Myocyte (in vitro differentiated cells): ENCODE results near the gene NOX4. TPM values are rescaled to one million over a fixed set of nuclear protein-coding genes. Genes with fewer than 3 reads are reported as not detected.
A peak's percentile ranks its signal among the peaks of the same experiment; 100 is the strongest.
"Not testable (repeated sequence)": the region's sequence is repeated elsewhere in the genome, so short reads cannot be mapped to it uniquely, and the experiment has no call there.

ENCODE experiments used
- DNase-seq: peaks from one replicate; pipeline ENCODE4 v3.0.0-alpha.2; 2012; ENCODE audit warnings: low read depth
- total RNA-seq: library from RNA; depleted of rRNA; stranded (reverse); fragments of >200 nt; gene quantifications from 2 replicates; pipeline ENCODE4 v1.2.3, GENCODE V29; 2014

Gene NOX4
- total RNA-seq, 1 donor from 2014 or later = not detected

DNA sequence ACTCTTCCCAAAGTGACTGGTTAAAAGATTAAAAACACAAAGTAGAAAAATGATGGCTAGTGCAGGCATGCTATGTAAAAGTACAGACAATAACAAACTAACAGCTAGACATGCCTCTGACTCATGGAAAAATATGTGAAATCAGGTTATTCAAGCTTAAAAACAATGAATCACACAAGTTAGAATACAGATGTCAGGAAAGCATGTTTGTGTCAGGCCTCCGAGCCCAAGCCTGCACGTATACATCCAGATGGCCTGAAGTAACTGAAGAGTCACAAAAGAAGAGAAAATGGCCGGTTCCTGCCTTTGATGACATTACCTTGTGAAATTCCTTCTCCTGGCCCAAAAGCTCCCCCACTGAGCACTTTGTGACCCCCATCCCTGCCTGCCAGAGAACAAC, 110.1 kb downstream of the NOX4 start:
- DNase-seq = peak; percentile 34

DNA sequence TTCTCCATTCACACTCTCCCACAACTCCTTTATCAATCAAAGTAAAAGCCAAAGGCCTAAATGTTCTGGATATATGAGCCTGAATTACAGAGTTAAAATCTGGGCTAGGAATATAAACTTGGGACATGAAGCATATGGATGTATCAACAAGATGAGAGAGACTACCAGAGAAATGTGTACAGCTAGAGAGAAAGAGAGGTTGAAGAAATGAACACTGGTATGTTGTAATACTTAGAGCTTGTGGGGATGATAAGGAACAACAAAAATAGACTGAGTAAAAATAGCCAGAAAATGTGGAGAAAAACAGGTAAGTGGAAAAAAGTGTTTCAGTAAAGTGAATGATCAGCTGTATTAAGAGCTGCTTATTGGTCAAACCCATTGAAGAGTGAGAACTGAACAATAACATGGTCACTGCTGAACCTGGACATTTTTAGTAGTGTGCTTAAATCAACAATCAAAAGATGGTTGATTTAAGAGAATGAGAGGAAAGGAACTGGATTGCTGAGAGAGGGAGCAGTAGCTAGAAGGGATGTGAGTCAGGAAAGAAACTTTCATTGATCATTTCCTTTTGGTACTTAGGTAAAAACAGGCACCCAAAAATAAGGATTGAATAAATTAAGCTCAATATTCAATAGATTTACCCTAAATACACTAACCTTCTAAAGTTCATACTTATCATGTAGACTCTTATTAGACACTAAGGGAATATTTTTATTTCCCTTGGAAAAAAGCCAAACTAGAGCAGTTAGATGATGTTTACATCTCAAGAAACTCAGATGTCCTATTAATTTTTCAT, 111.0 kb downstream of the NOX4 start:
- DNase-seq = not testable (repeated sequence)

DNA sequence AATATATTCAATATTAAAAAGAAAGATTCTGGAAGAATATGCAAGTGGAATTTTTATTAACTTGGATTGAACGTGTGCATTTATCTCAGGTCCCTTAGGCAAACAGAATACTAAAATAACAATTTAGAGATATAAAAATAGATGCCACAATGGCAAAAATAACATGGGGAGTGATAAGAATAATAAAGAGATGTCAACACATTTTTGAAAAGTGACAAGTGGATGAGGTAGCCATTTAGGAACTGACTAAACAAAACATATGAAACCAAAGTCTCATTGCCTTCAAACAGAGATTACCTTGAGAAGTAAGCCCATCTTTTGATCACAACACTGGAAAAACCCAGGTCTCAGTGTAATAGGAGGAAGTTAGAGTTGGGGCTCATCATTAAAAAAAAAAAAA, 112.2 kb downstream of the NOX4 start:
- not testable (repeated sequence) for DNase-seq

DNA sequence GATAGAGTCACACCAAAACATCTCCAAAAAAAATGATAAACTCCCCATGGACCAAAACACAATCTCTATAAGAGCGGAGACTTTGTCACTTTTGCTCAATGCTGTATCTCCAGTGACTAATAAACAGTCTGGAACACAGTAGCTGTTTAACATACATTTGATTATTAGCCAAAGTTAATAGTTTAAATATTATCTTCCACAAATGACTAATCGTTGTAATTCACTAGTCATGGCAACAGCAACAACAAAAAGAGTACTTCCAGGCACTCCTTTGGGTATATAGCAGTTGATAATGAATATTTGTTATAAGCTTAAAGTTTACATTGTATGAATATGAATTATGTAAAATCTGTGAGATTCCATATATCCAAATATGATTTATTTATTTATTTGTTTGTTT, 121.8 kb downstream of the NOX4 start:
- DNase-seq = not testable (repeated sequence)

DNA sequence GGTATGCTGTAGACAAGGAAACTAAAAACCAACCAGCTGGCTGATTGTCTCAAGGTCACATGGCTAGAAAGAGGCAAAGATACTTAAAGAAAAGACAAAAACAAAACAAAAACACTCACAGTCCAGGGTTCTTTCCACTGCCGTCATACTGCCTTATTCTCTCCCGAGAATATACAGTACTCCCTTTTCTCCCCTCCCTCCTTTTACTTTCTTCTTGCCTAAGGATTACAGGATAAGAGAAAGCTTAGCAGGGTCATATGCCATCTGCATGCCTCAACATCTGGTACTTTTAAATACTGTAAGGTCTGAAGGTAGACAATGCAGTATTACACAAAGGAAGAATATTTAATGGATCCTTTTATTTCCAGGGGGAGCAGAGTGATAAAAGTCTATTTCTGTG, 126.3 kb downstream of the NOX4 start:
- not testable (repeated sequence) for DNase-seq

DNA sequence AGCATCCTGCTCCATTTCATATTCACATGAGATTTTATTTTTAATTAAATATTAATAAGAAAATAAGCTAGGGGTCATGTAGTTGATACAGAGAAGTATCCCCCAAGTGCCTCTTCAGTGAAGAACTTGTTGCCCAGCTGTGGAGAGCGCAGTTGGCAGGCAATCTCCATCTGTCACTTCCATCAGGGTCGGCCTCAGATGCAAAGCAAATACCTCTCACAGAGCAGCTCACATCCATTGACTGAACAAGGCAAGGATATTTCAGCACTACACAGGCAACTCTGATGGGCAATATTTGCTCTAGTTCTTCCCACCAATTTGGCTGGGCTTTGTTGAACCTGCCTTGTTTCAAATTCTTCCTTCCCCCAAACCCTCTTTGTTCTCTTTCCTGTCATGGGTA, 129.4 kb downstream of the NOX4 start:
- DNase-seq = no peak

DNA sequence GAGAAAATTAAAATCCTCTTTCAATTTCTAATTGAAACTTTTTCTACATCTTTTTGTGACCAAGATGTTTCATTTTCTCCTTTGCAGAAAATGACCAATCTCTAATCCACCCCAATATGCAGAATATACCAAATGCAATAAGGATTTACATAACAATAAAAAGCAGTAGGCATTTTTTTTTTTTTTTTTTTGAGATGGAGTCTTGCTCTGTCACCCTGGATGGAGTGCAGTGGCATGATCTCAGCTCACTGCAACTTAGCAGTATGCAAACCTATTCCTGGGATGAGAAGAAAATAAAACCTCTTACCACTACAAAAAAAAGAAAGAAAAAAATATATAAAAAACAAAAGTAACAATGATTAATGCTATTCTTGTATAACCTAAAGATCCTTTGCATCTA, 132.0 kb downstream of the NOX4 start:
- not testable (repeated sequence) for DNase-seq

DNA sequence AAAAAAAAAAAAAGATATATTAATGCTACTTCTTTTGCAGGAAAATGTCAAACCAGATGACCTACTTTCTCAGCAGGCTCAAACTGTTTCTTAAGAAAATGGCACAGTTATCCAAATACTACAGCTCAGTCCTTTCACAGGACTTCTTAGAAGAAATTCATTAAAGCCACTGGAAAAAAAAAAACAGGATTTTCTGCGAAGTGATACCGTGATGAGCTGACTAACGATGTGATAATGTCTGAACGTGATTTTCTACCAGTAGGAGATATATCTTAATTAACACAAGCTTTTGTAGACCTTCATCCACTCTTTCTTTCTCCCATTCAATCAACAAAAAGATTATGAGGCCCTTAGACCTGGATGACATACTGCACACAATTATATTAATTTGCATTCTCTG, 132.4 kb downstream of the NOX4 start:
- no peak for DNase-seq

DNA sequence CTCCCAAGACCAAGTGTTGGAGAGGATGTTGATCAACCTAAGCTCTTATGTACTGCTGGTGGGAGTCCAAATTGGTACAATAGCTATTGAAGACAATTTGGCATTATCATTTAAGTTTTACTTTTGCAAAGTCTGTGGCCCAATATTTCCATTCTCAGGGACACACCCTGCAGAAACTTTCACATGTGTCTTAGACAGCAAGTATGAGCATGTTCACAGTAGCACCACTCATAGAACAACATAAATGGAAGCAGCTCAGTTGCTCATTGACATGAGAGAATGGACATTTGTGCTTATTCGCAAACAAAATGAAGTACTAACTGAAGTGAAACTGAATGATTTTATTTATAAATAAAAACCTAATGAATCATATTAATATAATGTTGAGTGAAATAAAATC, 135.5 kb downstream of the NOX4 start:
- no peak for DNase-seq

DNA sequence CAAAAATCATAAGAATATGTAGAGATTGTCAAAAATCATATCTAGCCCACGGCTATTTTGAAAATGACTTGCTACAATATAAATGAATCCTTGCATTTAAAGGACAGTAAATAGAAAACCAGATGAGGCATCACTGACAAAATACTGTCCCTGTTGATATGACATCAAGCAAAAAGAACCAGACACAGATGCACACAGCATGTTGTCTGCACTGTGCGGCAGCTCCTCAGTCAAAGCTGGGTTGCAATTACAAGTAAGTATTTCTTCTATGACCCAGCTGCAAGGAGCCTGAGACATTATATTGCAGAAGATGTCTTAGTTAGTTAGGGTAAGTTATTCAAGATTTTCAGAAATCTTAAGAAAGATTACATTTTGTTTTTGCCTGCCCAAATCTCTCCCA, 136.7 kb downstream of the NOX4 start:
- not testable (repeated sequence) for DNase-seq

DNA sequence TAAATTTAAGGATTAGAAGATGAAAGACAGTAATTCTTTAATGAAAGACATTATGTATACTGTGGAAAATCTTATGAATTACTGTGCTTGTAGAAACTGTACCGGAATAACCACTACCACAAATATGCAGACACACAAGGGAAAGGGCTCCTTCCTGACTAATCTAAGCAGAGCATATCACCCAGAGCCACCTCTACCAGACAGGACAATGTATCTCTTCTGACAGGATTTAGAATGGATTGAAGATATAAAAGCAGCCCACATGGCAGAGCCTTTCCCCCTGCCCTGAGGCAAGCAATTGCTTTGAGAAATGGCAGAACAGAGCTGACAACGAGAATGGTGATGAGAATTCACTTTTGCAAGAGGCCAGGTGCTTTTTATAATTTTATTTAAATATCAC, 144.1 kb downstream of the NOX4 start:
- DNase-seq = no peak

DNA sequence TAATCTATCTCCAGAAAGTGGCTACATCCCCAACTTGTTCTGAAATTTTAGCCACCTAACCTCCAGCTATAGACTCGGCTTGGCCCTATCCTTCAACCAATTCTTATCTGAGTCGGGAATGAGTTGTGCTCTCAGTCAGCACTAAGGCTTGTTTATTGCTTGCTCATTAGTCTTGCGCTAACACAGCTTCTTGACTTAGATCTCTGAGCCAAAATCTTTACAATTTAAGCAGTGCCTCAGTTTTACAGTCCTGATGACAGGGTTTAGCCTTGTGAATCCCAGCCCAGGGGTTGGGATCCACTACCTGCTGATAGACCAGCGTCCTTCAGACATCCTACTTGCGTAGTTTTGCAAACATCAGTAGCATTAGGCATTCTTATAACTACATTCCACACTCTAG, 144.6 kb downstream of the NOX4 start:
- DNase-seq = no peak

DNA sequence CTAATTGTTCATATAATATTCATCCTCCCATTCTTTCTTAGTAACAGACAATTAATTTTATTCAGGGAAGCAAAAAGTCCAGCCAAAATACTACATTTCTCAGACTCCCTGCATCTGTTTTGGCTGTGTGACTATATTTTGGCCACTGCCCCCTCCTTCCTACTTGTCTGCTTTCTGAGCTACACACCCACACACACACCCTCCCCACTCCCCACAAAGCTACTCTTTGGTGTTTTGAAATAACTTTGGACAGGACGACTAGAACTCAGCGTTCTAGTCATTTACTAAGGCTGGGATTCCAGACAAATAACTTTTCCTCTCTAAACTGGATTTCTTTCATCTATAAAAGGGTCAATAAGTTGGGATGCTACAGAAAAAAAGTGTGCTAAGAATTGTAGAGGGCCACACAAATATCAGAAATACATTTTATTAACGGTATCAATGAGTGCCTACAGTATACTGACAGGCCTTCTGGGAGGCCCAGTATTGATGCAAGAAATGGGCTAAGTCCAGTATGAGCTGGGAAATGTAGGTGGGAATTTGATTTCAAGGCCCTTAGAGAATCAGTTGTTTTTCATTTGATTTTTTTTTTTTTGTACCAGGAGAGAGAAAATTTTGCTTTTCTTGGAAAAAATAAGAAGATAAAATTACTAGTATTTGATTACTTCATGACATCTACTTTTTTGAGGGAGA, 148.1 kb downstream of the NOX4 start:
- DNase-seq = not testable (repeated sequence)

DNA sequence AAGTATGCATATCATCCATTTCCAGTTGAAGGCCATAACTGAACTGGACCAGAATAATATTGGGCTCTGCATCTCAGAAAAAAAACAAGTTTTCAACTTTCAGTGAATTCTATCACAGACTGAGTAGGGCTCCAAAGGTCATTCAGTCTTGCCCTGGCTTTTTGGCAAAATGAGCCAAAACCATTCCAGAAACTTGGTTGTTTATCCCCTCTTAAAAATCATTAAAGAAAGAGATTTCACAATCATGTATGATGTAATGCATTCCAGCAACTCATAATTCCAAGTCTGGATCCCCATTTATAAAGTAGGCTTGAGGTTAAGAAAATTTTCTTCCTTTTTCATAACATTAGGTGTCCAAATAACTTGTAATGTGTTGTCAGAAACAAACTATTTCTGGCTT, 150.7 kb downstream of the NOX4 start:
- not testable (repeated sequence) for DNase-seq

DNA sequence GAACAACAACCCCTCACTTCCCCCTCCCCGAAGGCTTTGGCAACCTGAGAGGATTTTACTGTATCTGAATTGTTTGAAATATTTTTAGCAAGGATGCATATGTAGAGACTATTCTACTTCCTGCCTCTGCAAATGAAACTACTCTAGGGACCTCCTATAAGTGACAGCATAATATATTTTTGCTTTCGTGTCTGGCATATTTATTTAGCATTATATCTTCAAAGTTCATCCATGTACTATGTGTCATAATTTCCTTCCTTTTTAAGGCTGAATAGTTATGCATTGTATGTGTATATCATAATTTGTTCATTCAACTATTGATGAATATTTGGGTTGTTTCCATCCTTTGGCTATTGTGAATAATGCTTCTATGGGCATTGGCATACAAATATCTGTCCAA, 153.1 kb downstream of the NOX4 start:
- DNase-seq = not testable (repeated sequence)

DNA sequence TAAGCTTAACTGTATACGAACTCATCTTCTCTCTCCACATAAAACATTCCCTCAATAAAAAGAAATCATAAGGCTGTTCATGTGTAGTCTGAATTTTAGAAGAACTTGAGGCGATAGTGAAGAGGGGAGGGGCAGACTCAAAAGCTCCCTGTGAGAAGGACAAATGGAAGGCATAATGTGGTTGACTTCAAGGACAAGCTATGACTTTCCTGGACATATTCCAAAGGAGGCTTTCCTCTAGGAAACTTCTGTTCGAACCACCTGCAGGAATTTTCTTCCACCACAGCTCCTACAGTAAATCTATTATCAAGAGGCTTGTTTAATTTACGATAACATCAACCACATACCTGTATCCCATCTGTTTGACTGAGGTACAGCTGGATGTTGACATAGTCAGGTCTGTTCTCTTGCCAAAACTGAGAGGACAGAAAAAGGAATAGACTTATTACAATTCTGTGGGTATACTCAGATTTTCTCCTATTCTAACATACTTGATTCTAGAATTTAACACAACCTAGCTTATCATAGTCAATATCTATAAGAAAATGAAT, 154.0 kb downstream of the NOX4 start:
- not testable (repeated sequence) for DNase-seq

DNA sequence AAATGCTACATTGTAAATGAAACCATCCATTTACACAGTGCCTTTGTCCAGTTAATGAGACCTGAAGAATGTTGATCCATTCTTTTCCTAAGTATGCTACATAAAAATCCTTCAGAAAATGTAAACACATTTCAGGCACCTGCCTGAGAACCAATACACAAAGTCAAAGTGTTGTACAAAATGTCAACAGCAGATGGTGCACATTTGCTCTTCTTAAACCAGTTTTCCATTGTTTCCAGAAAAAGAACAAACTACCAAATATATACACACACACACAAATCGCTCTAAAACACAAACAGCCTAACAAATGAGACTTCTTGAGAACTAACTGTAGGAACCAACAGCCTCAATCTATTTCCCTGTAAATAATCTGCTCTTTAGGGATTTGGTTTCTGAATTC, 157.5 kb downstream of the NOX4 start:
- DNase-seq = peak; percentile 6

DNA sequence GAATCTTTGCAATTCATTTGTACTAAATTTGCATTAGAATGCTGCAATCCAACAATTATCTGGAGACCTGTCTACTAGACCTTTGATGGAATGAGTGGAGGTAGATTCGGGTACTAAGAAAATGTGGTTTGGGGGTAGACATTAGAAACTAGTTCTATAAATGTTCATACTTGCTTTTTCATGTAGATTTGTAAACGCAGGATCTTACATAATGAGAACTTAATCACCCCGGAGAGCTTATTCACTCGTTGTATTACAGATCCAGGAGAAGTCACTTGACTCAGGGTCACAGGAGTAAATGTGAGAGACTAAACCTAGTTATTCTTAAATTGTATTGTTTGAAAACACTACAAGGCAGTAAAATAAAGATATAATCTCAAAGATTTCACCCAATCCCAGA, 159.2 kb downstream of the NOX4 start:
- not testable (repeated sequence) for DNase-seq

DNA sequence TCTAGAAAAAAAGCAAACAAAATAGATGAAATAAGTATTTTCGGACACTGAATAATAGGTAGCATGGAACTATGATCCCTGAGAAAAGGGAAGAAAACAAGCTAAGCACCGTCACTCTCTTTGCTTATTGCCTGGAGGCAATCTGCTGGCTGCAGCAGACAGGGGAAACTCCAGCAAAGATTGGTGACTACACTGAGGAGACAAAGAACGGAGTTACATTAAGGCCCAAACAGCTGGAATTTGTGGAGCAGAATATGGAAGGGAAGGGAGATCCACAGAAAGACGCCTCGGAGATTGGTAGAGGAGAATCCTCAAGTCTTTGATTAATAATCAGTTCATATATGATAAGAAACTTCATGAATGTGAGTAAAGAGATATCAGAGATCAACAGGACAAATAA, 163.3 kb downstream of the NOX4 start:
- no peak for DNase-seq

DNA sequence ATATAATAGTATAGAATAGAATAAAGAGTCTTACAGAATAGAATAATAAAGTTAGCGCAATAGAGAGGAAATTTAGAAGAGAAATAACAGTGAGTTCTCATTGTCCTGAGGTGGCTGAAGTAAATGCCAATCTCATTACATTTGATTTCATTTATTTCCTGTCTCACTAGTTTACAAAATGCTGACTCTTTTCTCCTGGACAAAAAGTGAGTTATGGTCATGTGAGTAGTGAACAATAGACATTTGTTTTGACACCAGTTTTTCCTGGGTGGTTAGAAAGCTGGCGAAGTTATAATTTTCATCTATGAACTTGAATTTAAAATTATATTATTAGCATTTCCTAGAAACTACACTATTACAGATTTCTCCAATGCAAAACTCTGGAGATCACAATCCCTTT, 169.8 kb downstream of the NOX4 start:
- no peak for DNase-seq

DNA sequence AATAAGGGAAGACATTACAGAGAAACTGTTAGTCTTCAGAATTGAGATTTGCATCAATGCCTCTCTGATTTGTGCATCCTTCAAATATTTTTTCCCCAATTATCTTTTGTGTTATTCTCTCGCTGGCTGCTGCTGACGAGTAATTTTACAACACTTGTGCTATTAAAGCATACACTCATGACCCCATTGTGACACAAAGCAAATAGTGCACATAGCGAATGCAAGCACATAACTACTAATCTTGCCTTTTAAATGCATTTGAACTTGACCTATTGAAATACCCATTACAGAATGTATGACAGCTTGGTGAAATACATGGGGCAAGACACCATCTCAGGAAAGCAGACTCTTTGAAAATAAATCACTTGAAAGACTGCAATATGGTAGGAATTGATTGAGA, 180.6 kb downstream of the NOX4 start:
- not testable (repeated sequence) for DNase-seq

DNA sequence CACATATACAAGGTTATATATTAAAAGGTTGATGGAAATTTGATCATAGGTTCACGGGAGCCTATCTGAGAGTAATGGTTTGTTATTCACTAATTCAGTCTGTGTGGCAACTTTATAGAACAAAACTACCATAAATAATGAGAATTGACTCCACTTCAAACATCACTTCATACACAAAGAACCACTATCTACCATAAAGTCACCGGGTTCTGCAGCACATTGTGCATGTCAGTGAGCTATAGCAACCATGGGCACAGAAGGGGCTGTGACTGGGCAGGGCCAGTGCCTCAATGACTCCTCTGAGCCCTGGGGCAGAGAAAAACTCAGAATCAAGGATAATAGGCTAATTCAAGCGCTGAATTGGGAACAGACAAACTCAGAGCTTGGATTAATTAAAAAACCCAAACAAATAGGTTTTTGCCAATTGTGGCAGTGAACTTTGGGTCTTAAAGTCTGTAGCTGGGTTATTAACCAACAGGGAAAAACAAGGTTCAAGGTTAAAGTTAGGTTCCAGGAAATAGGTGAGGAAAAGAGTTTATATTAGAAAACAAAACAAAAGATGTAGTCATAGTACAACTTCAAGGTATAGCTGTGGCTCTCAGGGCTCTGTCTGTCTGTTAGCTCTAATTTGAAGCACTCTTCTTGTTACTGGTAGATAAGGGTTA, 181.7 kb downstream of the NOX4 start:
- DNase-seq = not testable (repeated sequence)
